Stimulated activated CD8-positive, alpha-beta memory T cell treated with anti-CD3 and anti-CD28 coated beads, Interleukin-7, amount 100 ng/mL, for 4 hours (primary cell): ENCODE data around the gene C10orf143.
"Not testable (repeated sequence)": the region's sequence is repeated elsewhere in the genome, so short reads cannot be mapped to it uniquely, and the experiment has no call there.

Experiments used
- DNase-seq, 2 donors: peaks; one replicate each; pipeline ENCODE4 v3.0.0-alpha.2; 2020; ENCODE audit warnings: low read depth in 2 of 2

C10orf143 gene

DNA sequence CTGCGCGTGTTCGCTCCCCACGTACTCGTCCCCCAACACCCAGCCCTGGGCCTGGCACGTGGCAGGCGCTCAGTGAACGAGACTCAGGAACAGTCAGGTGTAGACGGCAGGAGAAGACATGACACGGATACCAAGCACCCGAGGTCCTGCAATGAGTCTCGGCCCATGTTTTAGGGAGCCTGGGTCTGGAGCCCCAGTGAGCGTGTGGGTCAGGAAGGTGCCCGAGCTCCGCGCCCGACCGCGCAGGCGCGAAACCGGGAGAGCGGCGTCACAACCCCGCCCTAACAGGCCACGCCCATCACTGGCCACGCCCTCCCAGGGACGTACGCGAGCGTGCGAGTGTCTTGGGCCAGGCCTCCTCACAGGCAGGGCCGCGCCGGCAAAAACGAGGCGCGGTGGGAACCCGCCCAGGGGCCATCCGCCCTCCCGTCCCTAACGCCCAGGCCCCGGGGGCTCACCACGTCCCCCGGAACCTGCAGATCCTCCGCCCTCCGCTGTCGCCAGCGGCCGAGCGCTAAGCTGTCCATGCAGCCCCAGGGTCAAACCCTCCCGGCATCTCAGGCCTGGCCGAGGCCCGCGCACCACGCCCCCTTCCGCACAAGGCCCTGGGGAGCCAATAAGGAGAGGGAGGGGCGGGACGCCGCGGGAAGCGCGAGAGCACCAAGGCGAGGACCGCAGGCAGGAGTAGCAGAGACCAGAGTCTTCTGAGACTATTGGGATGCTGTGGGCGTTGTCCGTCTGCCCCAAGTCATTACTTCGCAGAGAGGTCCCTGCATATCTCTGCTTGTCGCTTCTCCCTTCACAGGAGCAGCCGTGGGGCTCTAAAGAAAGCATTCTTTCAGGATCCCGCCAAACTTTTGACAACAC is at the start of gene C10orf143:
TSS of gene C10orf143 (minus strand) at position 585 of the 867 bp plus-strand sequence. CDS start at position 527, 58 bp downstream.
- DNase-seq = peak; percentile 94 to 97

DNA sequence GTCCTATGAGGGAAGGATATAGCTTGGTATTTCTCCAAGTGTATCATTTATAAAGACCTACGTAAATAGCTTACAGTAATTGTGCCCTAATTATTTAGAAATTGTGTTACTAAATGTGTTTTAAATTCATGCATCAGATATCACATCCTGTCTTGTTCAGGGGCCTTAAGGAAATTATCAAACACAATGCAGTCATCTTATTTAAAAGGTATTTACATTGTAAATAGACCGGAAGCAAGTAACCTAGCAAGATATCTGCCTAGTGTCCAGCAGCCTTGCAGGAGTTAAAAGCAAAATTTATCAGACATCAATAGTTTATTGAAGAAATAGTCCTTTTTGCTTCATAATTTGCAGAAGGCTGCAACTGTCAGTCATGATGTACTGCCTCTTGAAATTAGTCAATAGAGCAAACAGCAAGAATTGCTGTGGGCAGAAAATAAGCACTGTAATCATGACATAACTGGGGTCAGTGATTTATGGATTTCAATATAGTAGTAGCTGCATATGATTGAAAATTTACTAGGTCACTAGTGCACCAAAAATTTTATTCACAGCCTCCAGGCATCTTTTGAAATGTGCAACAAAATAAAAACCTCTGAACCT is 48.7 kb upstream of the C10orf143 start:
- no peak for DNase-seq

- DNase-seq = no peak
Measured at GRCh38 chr10:130146042-130146441, 35.4 kb upstream of the C10orf143 start.

- no peak for DNase-seq
Measured at GRCh38 chr10:130141878-130142277, 31.2 kb upstream of the C10orf143 start.

DNA sequence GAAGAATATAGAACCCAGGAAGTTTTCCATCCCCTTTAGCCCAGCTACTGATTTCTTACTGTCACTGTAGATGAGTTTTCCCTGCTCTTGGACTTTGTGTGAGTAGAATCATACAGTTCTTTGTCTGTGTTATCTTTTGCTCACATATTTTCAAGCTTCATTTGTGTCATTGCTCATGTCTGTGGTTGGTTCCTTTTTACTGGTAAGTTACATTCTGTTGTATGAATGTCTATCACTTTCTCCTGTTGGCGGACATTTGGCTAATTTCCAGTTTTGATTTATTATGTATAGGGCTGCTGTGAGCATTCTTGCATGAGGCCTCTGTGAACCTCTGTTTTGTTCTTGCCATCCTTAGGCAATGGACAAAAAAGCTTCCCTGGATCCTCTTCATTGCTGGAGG is 30.8 kb upstream of the C10orf143 start:
- DNase-seq = no peak

GRCh38 chr10:130141038-130141437 is 30.4 kb upstream of the C10orf143 start:
- DNase-seq = no peak

DNA sequence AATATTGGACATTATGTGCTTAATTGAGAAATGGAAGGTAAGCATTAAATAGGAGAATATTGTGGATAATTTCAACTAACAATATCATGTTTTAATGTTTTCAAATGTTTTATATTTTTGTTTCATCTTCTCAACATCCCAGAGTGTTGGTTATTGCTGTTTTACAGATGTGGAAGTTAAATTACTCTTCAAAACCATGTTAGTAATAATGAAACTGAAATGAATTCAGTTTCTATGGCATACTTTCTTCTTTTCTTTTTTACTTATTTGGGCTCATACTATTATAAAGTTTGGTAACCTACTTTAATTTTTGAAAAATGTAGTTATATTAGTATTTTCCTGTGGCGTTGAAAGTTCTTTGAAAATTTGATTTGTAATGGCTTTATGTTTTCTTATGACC is 29.8 kb upstream of the C10orf143 start:
- DNase-seq = no peak

DNA sequence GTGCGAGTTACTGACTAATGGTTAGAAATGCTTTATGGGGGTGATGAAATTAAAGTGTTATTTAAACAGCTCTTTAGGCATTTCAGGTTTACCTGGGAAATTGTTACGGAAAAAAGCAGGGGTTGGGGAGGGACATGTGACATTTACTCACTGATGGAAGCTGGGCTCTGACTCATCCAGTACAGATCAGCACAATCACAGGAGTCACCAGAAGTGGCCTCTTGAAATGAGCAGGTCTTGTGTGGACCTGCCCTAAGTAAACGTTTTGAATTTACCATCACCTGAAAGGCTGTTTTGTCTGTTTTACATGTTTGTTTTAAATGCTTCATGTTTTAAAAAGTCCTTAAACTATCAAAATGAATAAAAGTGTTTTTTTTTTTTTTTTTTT is 27.8 kb upstream of the C10orf143 start:
- DNase-seq = no peak

- DNase-seq = no peak
Measured at GRCh38 chr10:130137659-130138478, 27.2 kb upstream of the C10orf143 start.

GRCh38 chr10:130137090-130137448 is 26.4 kb upstream of the C10orf143 start:
- no peak for DNase-seq

DNA sequence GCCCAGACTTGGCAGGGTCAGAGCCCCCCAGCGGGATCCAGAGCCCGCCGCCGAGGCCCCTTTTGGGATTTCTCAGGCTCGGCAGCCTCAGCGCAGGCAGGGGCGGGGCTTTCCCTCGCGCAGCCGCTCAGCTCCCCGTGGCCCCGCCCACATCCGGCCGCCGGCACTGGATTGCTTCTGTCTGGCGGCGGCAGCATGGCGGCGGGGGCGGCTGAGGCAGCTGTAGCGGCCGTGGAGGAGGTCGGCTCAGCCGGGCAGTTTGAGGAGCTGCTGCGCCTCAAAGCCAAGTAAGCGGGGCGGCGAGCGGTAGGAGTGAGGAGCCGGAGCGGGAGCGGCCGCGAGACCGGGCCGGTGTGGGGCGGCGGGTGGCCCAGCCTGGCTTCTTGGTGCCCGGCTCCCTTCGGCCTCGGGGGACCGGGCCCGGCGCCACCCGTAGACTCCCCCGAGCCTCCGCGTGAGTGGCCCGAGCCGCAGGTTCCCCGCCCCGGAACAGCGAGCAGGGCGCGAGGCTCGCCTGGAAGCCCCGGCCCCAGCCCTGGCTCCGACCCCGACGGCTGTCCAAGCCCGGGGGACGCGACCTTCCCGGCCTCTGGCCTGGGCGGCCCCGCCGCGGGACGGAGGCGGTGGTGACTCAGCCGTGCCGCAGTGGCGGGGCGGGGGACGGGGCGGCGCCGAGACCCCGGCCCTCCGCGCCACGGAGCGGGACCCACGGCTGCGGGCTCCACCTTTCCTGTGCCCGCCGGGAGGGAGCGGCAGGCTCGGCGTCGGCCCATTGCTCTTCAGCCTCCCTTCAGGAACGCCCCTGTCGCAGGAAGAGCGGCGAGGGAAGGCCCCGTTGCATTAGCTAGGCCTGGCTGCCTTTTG is 25.8 kb upstream of the C10orf143 start, which contains the start of gene GLRX3:
TSS of gene GLRX3 (plus strand) at position 166 of the 864 bp plus-strand sequence. CDS start at position 196, 30 bp downstream.
- peak; percentile 75 to 87 for DNase-seq

DNA sequence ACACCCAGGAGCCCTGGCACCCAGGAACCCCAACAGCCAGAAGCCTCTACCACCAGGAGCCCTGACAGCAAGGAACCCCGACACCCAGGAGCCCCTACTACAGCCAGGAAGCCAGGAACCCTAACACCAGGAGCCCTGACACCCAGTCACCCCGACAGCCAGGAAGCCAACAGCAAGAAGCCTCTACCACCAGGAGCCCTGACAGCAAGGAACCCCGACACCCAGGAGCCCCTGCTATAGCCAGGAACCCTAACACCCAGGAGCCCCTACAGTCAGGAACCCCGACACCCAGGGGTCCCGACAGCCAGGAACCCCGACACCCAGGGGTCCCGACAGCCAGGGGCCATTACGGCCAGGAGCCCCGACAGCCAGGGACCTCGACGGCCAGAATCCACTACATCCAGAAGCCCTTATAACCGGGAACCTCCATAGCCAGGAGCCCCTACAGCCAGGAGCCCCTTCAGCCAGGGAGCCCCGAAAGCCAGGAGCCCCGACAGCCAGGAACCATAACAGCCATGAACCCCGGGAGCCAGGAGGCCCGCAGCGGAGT is 25.1 kb upstream of the C10orf143 start:
- no peak for DNase-seq

- DNase-seq = no peak
Measured at GRCh38 chr10:130128922-130129321, 18.3 kb upstream of the C10orf143 start.

DNA sequence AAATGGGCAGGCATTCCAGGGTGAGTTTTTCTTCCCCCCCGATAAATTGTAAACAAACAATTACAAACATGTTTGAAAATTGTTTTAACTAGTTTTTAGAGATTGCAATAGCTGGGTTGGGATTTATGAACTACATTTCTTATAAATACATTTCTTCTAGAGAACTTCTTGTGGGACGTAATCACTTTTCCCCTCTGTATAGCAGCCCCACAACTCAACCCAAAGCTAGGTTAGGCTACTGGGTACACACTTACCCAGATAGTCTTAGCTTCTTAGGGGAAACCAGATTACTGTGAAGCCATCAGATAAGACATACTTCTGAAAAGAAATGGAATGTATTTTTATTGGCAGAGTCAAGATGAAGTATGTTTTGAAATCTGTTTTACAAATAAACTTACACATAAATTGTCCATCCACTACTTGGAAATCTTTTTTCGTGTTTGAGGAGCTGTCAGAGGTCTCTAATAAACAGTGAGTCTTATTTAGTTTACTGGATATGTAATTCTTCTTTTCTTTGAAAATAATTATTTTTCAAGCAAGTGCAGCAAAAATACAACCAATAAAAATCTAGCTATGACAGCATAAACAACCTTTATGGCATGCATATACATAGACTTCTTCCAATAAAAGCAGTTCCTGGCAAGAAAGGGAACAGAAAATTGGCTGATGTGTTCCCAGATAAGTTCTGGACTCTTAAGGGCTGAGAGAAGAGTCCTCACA is 17.6 kb upstream of the C10orf143 start:
- DNase-seq = no peak

DNA sequence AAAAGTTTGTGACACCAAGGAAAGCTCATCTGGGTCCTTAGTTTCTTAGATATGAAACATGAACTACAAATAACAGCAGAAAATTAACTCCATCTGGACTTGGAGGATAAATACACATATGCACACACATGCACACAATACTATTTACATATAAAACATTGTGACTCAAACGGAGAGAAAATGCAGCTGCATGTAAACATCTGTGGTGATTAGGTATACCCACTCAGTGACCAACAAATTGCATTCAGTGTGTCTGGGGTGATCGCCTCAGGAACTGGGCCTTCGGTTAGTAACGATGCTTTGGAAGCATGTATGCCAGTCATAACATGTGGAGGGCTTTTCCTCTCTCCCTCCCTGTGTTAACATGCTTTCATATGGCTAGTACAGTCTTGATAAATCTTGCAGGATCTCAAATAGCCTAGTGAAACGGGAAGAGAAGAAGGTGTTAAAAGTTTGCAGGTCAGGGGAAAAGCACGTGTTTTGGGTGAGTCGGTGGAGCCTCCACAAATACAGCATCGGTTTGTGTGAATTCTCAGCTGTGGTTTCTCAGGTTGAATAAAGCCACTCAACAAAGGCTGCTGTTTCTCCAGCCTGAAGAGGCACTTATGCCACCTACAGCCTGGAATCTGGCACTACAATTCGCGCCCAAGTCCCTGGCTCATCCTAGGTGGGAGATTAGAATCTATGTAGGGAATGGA is 16.9 kb upstream of the C10orf143 start:
- DNase-seq = peak; percentile 27 to 31

GRCh38 chr10:130121486-130122079 is 11.0 kb upstream of the C10orf143 start:
- no peak for DNase-seq

DNA sequence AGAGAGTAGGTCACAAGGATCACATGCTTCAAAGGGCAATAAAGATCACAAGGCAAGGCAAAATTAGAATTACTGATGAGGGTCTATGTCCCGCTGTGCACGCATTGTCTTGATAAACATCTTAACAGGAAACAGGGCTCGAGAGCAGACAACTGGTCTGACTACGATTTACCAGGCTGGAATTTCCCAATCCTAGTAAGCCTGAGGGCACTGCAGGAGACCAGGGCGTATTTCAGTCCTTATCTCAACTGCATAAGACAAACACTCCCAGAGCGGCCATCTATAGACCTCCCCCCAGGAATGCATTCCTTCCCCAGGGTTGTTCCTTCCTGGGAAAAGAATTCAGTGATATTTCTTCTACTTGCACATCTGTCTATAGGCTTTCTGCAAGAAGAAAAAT is 6.9 kb upstream of the C10orf143 start:
- not testable (repeated sequence) for DNase-seq

DNA sequence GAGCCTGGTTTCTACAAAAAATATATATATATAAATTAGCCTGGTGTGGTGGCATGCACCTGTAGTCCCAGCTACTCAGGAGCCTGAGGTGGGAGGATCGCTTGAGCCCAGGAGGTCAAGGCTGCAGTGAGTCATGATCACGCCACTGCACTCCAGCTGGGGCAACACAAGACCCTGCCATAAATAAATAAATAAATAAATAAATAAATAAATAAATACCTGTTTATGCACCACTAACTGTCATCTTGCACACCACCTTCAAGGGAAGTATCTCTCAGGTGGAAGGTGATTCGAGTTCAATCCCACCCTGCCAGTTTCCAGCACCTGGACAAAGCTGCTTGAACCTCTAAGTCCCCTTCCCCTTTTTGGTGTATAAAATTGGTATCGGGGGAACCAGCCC is 6.3 kb upstream of the C10orf143 start:
- not testable (repeated sequence) for DNase-seq

GRCh38 chr10:130112821-130113220 is 2.2 kb upstream of the C10orf143 start:
- no peak for DNase-seq
